Nephron (organoid): ENCODE measurements around the gene MAS1.

ENCODE experiments used
- H3K27ac Mint-ChIP-seq, 3 experiments: 2 replicates each; pipeline ENCODE4 v1.8.0; 2020; ENCODE audit warnings: mixed read lengths in 3 of 3, mild to moderate bottlenecking in 2 of 3, moderate library complexity in 1 of 3
- H3K27me3 Mint-ChIP-seq: 2 replicates; pipeline ENCODE4 v1.8.0; 2021; ENCODE audit warnings: low read depth, mild to moderate bottlenecking, moderate library complexity, mixed read lengths
- H3K36me3 Mint-ChIP-seq: 2 replicates; pipeline ENCODE4 v1.8.0; 2020; ENCODE audit warnings: low read depth, mixed read lengths
- H3K4me1 Mint-ChIP-seq: 2 replicates; pipeline ENCODE4 v1.8.0; 2020; ENCODE audit warnings: mixed read lengths
- H3K4me3 Mint-ChIP-seq, 3 experiments: 2 replicates each; pipeline ENCODE4 v1.8.0; 2020; ENCODE audit warnings: mild to moderate bottlenecking in 3 of 3, mixed read lengths in 3 of 3, moderate library complexity in 2 of 3
- H3K9me3 Mint-ChIP-seq: 2 replicates; pipeline ENCODE4 v1.8.0; 2020; ENCODE audit warnings: mixed read lengths
- TF ChIP-seq, protein P1 (sequence below), 3 experiments: fragments of 200-600 bp; sonication (generic); IDR thresholded peaks; one replicate each; pipeline ENCODE4 v1.5.0; 2021; ENCODE audit warnings: antibody characterized with exemption in 3 of 3; ENCODE audit not compliant: unreplicated experiment in 3 of 3

The MAS1 gene

GRCh38 chr6:159906400-159906799 is 15.6 kb downstream of the MAS1 start:
- TF ChIP-seq, protein P1, sequence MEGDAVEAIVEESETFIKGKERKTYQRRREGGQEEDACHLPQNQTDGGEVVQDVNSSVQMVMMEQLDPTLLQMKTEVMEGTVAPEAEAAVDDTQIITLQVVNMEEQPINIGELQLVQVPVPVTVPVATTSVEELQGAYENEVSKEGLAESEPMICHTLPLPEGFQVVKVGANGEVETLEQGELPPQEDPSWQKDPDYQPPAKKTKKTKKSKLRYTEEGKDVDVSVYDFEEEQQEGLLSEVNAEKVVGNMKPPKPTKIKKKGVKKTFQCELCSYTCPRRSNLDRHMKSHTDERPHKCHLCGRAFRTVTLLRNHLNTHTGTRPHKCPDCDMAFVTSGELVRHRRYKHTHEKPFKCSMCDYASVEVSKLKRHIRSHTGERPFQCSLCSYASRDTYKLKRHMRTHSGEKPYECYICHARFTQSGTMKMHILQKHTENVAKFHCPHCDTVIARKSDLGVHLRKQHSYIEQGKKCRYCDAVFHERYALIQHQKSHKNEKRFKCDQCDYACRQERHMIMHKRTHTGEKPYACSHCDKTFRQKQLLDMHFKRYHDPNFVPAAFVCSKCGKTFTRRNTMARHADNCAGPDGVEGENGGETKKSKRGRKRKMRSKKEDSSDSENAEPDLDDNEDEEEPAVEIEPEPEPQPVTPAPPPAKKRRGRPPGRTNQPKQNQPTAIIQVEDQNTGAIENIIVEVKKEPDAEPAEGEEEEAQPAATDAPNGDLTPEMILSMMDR (IDR thresholded peaks at IDR 0.05; ENCODE audit: unreplicated experiment in 3 of 3): no peak
- H3K4me1 Mint-ChIP-seq: no peaks in the 10 kb centered on the region
- peaks cover 18% of the 10 kb centered on the region for H3K27me3 Mint-ChIP-seq
- H3K27ac Mint-ChIP-seq: no peak overlapping the region
- no peaks in the 10 kb centered on the region for H3K36me3 Mint-ChIP-seq
- no peak overlapping the region for H3K4me3 Mint-ChIP-seq
- H3K9me3 Mint-ChIP-seq: no peaks in the 10 kb centered on the region

DNA sequence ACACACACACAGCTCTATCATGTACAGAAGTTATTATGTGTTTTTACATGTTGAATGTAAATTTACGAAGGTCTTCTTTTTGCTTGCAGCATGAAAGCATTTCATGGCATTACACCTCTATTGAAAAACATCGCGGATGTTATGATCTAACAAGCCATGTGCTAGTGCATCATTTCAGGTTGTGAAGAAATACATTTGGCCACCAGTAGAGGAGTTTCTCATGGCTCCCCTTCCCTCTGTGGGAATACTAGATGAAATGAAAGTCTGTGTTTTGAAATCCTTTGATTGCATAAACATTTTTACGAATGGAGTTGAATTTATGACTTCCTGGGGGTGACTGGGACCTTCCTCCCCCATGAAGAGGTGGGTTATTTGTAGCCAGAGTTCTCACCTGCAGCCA is 17.7 kb downstream of the MAS1 start:
- Mint-ChIP-seq H3K9me3 (no peaks in the 10 kb centered on the region), H3K27me3 (peaks cover 29% of the 10 kb centered on the region), H3K4me3 (no peak overlapping the region), H3K4me1 (no peaks in the 10 kb centered on the region), H3K27ac (no peak overlapping the region), H3K36me3 (no peaks in the 10 kb centered on the region)
- TF ChIP-seq, protein P1 (IDR thresholded peaks at IDR 0.05; ENCODE audit: unreplicated experiment in 3 of 3): no peak

DNA sequence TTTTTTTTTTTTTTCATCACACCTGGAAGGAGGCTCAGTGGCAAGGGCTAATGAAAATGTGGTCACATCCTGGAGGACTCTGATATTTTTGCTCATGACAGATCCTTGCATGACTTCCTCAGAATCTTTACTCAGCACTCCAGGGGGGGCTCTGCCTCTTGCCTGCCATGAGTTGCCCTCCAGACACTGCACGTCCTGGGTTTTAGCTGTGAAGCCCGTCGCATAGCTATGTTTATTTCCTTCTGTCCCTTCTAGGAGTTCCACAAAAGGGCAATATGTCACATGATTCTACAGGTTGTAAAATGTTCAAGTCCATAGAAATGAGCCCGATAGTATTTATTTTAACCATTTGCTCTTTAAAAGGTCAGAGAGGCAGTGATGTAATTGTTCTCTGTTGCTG is 18.2 kb downstream of the MAS1 start:
- Mint-ChIP-seq H3K36me3 (no peaks in the 10 kb centered on the region), H3K9me3 (no peaks in the 10 kb centered on the region), H3K4me3 (no peak overlapping the region), H3K27ac (no peak overlapping the region), H3K4me1 (no peaks in the 10 kb centered on the region), H3K27me3 (peaks cover 29% of the 10 kb centered on the region)
- TF ChIP-seq, protein P1 (IDR thresholded peaks at IDR 0.05; ENCODE audit: unreplicated experiment in 3 of 3): no peak

DNA sequence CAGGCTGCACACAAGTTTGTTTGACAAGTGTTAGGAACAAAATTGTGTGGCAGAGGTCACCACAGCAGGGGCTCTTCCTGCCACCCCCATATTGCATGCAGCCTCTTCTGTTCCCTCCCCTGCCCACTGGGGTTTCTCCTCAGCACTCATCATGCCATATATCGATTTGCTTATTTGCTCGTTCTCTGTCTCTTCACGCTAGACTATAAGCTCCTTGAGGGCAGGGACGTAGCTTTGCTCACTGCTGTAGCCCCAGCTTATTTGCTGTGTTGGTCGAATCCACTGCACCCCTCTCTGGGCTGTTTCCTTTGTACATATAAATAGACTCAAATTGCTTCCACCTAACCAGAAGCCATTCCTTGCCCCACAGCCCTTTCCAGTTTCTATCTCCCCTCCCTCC is 19.6 kb downstream of the MAS1 start:
- H3K9me3 Mint-ChIP-seq: no peaks in the 10 kb centered on the region
- no peak overlapping the region for H3K27ac Mint-ChIP-seq
- H3K27me3 Mint-ChIP-seq: peaks cover 29% of the 10 kb centered on the region
- H3K4me1 Mint-ChIP-seq: no peaks in the 10 kb centered on the region
- no peaks in the 10 kb centered on the region for H3K36me3 Mint-ChIP-seq
- no peak overlapping the region for H3K4me3 Mint-ChIP-seq
- TF ChIP-seq, protein P1 (IDR thresholded peaks at IDR 0.05; ENCODE audit: unreplicated experiment in 3 of 3): no peak

- H3K9me3 Mint-ChIP-seq: no peaks in the 10 kb centered on the region
- peaks cover 27% of the 10 kb centered on the region for H3K27me3 Mint-ChIP-seq
- no peak overlapping the region for H3K4me3 Mint-ChIP-seq
- H3K36me3 Mint-ChIP-seq: no peaks in the 10 kb centered on the region
- no peak overlapping the region for H3K27ac Mint-ChIP-seq
- TF ChIP-seq, protein P1 (IDR thresholded peaks at IDR 0.05; ENCODE audit: unreplicated experiment in 3 of 3): no peak
- peaks cover 6% of the 10 kb centered on the region for H3K4me1 Mint-ChIP-seq
These were observed 22.6 kb downstream of the MAS1 start for GRCh38 chr6:159913375-159913774.

DNA sequence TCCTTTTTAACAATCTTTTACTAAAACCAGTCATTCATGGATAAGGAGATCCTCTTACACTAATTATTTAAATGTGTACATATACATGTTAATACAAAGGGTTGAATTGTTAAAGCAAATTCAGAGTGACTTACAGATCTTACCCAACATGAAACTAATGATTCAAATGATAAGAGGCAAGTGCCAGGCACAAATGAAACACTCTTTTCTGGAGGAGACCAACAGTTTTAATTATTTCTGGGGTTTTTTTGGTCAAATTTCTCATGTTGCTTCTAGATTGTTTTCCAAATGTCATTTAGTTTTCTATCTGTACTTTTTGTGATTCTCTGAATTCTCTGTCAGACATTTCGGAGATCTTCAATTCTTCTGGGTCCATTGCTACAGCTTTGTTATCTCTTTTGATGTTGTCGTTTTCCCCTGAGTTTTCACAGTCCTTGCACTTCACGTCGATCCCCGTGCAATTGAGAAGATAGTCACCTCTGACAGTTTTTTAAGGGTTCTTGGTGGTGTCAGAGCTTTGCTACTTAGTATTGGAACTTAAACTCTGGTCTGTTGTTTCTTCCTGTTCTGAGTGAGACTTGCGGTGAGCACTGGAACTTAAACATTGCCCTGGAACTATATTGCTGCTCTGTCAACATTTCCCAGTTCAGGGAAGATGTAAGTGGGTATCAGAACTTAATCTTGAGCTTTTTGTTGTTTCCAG is 23.2 kb downstream of the MAS1 start:
- Mint-ChIP-seq H3K4me3 (no peak overlapping the region), H3K9me3 (no peaks in the 10 kb centered on the region), H3K4me1 (peaks cover 6% of the 10 kb centered on the region), H3K27ac (no peak overlapping the region), H3K27me3 (peaks cover 28% of the 10 kb centered on the region), H3K36me3 (no peaks in the 10 kb centered on the region)
- TF ChIP-seq, protein P1 (IDR thresholded peaks at IDR 0.05; ENCODE audit: unreplicated experiment in 3 of 3): no peak
